GM12891 (cell line): ENCODE results near the gene HDGFL3.
A peak's percentile ranks its signal among the peaks of the same experiment; 100 is the strongest.

ENCODE experiments used
- DNase-seq: peaks from one replicate; pipeline ENCODE4 v3.0.0; 2011; ENCODE audit warnings: low spot score; ENCODE audit not compliant: insufficient read length
- FAIRE-seq: peaks from 2 replicates; lab custom pipeline; 2011; peaks lifted over from hg19 to GRCh38; lab: Jason Lieb, UNC
- PAX5 ChIP-seq: IDR thresholded peaks from 2 replicates; pipeline ENCODE4 v1.6.1; 2011; ENCODE audit warnings: low read length, moderate library complexity, mild to moderate bottlenecking; ENCODE audit not compliant: insufficient read depth, severe bottlenecking
- POLR2A ChIP-seq: IDR thresholded peaks from 2 replicates; pipeline ENCODE4 v1.6.1; 2011; ENCODE audit warnings: low read depth, low read length, control low read depth
- POLR2AphosphoS5 ChIP-seq: IDR thresholded peaks from 2 replicates; pipeline ENCODE4 v1.6.1; 2011; ENCODE audit warnings: low read depth, low read length, control low read depth
- POU2F2 ChIP-seq: IDR thresholded peaks from 2 replicates; pipeline ENCODE4 v1.6.1; 2011; ENCODE audit warnings: low read depth, mild to moderate bottlenecking, control low read depth, low read length, moderate library complexity
- SPI1 ChIP-seq: IDR thresholded peaks from 2 replicates; pipeline ENCODE4 v1.6.1; 2011; ENCODE audit warnings: low read depth, low read length, control low read depth
- TAF1 ChIP-seq: IDR thresholded peaks from 2 replicates; pipeline ENCODE4 v1.6.1; 2011; ENCODE audit warnings: low read depth, low read length, control low read depth

The HDGFL3 gene

DNA sequence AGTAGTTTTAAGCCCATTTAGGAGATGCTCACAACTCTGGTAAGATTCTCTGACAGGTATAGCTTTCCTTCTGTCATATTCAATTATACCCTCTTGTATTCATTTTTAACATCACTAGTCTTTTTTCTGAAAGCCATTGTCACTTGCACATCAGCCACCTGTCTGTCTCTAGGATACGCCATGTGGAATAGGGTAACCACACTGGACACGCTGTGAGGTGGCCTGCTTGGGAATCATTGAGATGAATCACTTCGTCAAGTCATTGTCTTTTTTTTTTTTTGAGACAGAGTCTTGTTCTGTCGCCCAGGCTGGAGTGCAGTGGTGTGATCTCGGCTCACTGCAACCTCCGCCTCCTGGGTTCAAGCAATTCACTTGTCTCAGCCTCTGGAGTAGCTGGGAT is 92.8 kb downstream of the HDGFL3 start:
- DNase-seq, result no peak
- no peak for TF ChIP-seq POLR2AphosphoS5
- FAIRE-seq, result no peak

GRCh38 chr15:83113881-83114674 is 93.5 kb downstream of the HDGFL3 start:
- no peak for FAIRE-seq
- TF ChIP-seq POU2F2 (no peak), POLR2AphosphoS5 (no peak), POLR2A (no peak)
- no peak for DNase-seq

DNA sequence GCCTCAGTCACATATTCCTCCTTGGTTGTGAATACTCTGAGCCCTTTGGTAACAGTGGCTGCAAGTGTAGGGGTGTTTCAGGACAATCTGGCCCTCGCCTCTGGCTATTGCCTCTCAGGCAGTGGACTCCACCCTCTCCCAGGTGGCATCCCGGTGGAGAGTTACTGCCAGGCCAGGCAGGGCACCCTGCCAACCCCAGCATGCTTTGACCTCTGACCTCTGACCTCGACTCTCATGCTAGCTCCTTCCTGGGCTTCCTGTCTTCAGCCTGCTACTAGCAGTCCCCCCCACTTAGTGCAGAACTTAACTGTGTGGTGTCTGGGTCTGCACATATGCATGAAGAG is 94.7 kb downstream of the HDGFL3 start:
- FAIRE-seq (no peak), DNase-seq (no peak)
- TF ChIP-seq POLR2AphosphoS5 (no peak), POLR2A (no peak), PAX5 (no peak), TAF1 (no peak), POU2F2 (no peak), SPI1 (no peak)

DNA sequence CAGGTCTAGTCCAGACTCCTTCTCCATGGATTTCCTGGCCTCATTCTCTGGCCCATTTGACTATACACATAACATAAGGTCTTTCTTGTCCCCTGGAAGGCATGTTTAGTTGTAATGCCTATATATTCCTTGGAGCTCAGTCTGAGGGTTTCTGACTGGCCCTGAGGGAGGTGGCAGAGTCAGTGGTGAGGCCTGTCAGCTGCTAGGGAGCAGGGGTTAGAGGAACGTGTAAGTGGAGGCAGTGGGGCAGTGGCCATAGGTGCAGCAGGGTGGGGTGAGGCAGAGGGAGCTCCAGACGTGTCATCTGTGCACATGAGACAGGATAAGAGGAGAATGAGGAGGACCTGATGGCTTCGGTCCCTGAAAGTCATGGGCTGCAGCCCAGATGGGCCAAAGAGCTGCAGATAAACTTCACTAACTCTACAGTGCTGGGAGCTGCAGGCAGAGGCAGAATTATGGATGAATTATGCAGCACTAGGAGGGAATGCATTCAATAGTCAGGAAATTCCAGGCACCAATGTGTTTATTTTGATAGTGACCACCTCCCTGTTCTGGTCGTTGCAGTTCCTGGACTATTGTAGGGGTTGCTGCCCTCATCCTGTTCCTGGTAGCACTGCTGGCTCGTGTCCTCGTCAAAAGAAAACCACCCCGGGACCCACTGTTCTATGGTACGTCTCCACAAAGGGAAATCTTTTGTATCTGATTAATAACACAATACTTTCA is 95.2 kb downstream of the HDGFL3 start:
- TF ChIP-seq POLR2A (no peak), PAX5 (no peak), POU2F2 (no peak), POLR2AphosphoS5 (no peak), TAF1 (no peak), SPI1 (no peak)
- FAIRE-seq, result no peak
- no peak for DNase-seq

- FAIRE-seq (no peak), DNase-seq (no peak)
- TF ChIP-seq POLR2A (no peak), POLR2AphosphoS5 (no peak)
These were observed 96.5 kb downstream of the HDGFL3 start for GRCh38 chr15:83111149-83111548.

DNA sequence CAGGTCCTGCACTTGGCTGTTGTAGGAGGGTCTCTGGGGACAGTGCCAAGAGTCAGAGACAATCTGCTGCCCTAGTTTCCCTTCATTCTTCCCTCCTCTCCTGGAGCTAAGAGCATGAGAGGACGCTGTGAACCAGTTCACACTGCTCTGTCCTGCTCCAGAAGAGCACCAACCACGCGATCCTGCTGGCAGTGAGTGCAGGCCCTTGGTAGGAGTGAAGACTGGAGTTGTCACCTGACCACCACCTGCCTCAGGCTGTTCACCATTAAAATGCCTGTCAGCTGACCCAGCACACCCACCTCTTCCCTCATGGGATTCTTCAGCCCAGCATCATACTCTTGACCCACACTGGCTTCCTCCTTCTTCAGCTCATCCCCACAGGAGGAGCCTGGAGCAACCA is 97.2 kb downstream of the HDGFL3 start:
- DNase-seq (no peak), FAIRE-seq (no peak)
- TF ChIP-seq TAF1 (no peak), PAX5 (no peak), POLR2AphosphoS5 (no peak), POLR2A (no peak), POU2F2 (no peak), SPI1 (no peak)

- no peak for TF ChIP-seq POU2F2
- no peak for TF ChIP-seq POLR2AphosphoS5
- no peak for TF ChIP-seq TAF1
- no peak for TF ChIP-seq PAX5
- no peak for TF ChIP-seq SPI1
- no peak for TF ChIP-seq POLR2A
- DNase-seq (no peak), FAIRE-seq (no peak)
These were observed 98.1 kb downstream of the HDGFL3 start for GRCh38 chr15:83109532-83109931.

- TF ChIP-seq POLR2AphosphoS5, result no peak
- TF ChIP-seq SPI1, result no peak
- TF ChIP-seq POLR2A, result no peak
- TF ChIP-seq TAF1, result no peak
- no peak for TF ChIP-seq POU2F2
- TF ChIP-seq PAX5, result no peak
- DNase-seq (peak; percentile 59), FAIRE-seq (peak; percentile 98)
These were observed 99.1 kb downstream of the HDGFL3 start for GRCh38 chr15:83108266-83109219.

- no peak for FAIRE-seq
- TF ChIP-seq SPI1, result no peak
- no peak for TF ChIP-seq POU2F2
- TF ChIP-seq PAX5, result no peak
- no peak for TF ChIP-seq POLR2A
- TF ChIP-seq TAF1, result no peak
- no peak for TF ChIP-seq POLR2AphosphoS5
- no peak for DNase-seq
These were observed 99.8 kb downstream of the HDGFL3 start for GRCh38 chr15:83107841-83108181.
